ENCODE measurements around the gene OR10J4. TPM values are rescaled to one million over a fixed set of nuclear protein-coding genes. Genes with fewer than 3 reads are reported as not detected.
"Not testable (repeated sequence)": the region's sequence is repeated elsewhere in the genome, so short reads cannot be mapped to it uniquely, and the experiment has no call there.

Gene OR10J4
- total RNA-seq, 5 donors from 2014 or later (not counting 1 experiment from before 2014, with no cell fraction given) = not detected

DNA sequence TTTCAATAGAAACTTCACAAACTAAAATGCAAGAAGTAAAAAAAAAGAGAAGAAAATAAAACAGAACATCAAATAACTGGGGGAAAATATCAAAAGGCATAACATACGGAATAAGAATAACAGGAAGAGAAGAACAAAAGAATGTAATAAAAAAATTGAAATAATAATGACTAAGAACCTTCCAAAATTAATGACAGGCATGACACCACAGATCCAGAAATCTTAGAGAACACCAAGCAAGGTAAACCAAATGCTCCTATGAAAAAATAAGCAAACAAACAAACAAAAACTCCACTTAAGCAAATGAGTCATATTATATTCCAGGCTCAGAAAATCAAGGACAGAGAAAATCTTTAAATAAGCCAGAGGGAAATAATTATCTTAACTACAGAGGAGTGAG, 16.2 kb downstream of the OR10J4 start:
- Histone ChIP-seq H3K4me1 (ENCODE audit: control insufficient read depth in 1 of 2, extremely low read depth in 1 of 2, insufficient read depth in 2 of 2, low read length in 2 of 2) (no peaks in the 10 kb centered on the region), H3K36me3 (ENCODE audit: control insufficient read depth in 2 of 2, extremely low read depth in 1 of 2, insufficient read depth in 1 of 2, low read length in 1 of 2) (no peaks in the 10 kb centered on the region), H3K27ac (ENCODE audit: low read length) (no peak overlapping the region), H3K27me3 (replicated peaks in 1 of 2; ENCODE audit: control insufficient read depth in 2 of 2, extremely low read depth in 1 of 2, insufficient read depth in 2 of 2, low read length in 1 of 2) (no peaks in the 10 kb centered on the region), H3K4me3 (ENCODE audit: control insufficient read depth in 1 of 2, extremely low read depth in 1 of 2, low read length in 1 of 2) (no peak overlapping the region), H3K9me3 (no peaks in the 10 kb centered on the region)
- DNase-seq (no peak), ATAC-seq (replicated peaks in 1 of 4) (no peak)
- no peak overlapping the region for H3K27ac Mint-ChIP-seq
- no peaks in the 10 kb centered on the region for H3K4me1 Mint-ChIP-seq
- no CpG with 5 or more reads among the region's 1 CpG for WGBS (ENCODE audit: insufficient coverage)
- H3K9me3 Mint-ChIP-seq = peaks cover 8 to 15% (median 11%) of the 10 kb centered on the region in 3 donors
- POLR2A ChIA-PET = no interaction called here
- peaks cover 3 to 4% of the 10 kb centered on the region in 2 donors for H3K27me3 Mint-ChIP-seq
- H3K4me3 Mint-ChIP-seq = no peak overlapping the region
- CTCF ChIA-PET = no interaction called here
- H3K36me3 Mint-ChIP-seq = no peaks in the 10 kb centered on the region

DNA sequence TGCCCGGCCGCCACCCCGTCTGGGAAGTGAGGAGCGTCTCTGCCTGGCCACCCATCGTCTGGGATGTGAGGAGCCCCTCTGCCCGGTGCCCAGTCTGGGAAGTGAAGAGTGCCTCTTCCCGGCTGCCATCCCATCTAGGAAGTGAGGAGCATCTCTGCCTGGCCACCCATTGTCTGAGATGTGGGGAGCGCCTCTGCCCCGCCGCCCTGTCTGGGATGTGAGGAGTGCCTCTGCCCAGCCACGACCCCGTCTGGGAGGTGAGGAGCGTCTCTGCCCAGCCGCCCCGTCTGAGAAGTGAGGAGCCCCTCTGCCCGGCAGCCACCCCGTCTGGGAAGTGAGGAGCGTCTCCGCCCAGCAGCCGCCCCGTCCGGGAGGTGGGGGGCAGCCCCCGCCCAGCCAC, 17.6 kb downstream of the OR10J4 start:
- ATAC-seq (replicated peaks in 1 of 4) = not testable (repeated sequence)

DNA sequence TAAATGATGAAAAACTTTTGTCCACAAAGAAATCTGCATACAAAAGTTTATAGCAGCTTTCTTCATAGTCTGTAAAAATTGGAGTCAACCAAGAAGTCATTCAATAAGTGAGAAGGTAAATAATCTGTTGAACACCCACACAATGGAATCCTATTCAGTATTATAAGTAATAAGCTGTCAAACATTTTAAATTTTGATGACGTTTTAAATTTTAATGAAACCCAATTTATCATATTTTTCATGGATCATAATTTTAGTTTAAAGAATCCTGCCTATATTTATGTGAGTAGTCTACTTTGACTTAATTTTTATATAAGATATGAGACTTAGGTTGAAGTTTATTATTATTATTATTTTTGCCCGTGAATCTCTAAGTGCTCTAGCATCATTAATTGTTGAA, 27.5 kb downstream of the OR10J4 start:
- ChIA-PET POLR2A (no interaction called here), CTCF (no interaction called here)
- Histone ChIP-seq H3K4me1 (ENCODE audit: control insufficient read depth in 1 of 2, extremely low read depth in 1 of 2, insufficient read depth in 2 of 2, low read length in 2 of 2) (no peaks in the 10 kb centered on the region), H3K9me3 (no peaks in the 10 kb centered on the region), H3K27ac (ENCODE audit: low read length) (no peak overlapping the region), H3K27me3 (replicated peaks in 1 of 2; ENCODE audit: control insufficient read depth in 2 of 2, extremely low read depth in 1 of 2, insufficient read depth in 2 of 2, low read length in 1 of 2) (no peaks in the 10 kb centered on the region), H3K4me3 (ENCODE audit: control insufficient read depth in 1 of 2, extremely low read depth in 1 of 2, low read length in 1 of 2) (no peak overlapping the region), H3K36me3 (ENCODE audit: control insufficient read depth in 2 of 2, extremely low read depth in 1 of 2, insufficient read depth in 1 of 2, low read length in 1 of 2) (no peaks in the 10 kb centered on the region)
- Mint-ChIP-seq H3K27me3 (peaks cover 0 to 5% of the 10 kb centered on the region in 2 donors), H3K4me3 (no peak overlapping the region), H3K4me1 (no peaks in the 10 kb centered on the region), H3K27ac (no peak overlapping the region), H3K9me3 (peaks cover 0 to 14% (median 8%) of the 10 kb centered on the region in 3 donors), H3K36me3 (no peaks in the 10 kb centered on the region)
- DNase-seq = no peak
- no CpG with 5 or more reads among the region's 2 CpGs for WGBS (ENCODE audit: insufficient coverage)
- ATAC-seq (replicated peaks in 1 of 4) = no peak

More for the DNA sequence above, 17.6 kb downstream of the OR10J4 start:
- H3K27ac Mint-ChIP-seq; H3K4me1 ChIP-seq (ENCODE audit: control insufficient read depth in 1 of 2, extremely low read depth in 1 of 2, insufficient read depth in 2 of 2, low read length in 2 of 2); H3K4me3 Mint-ChIP-seq; H3K4me1 Mint-ChIP-seq; H3K36me3 ChIP-seq (ENCODE audit: control insufficient read depth in 2 of 2, extremely low read depth in 1 of 2, insufficient read depth in 1 of 2, low read length in 1 of 2); H3K27me3 ChIP-seq (replicated peaks in 1 of 2; ENCODE audit: control insufficient read depth in 2 of 2, extremely low read depth in 1 of 2, insufficient read depth in 2 of 2, low read length in 1 of 2); POLR2A ChIA-PET; CTCF ChIA-PET; H3K27ac ChIP-seq (ENCODE audit: low read length); H3K9me3 ChIP-seq; H3K4me3 ChIP-seq (ENCODE audit: control insufficient read depth in 1 of 2, extremely low read depth in 1 of 2, low read length in 1 of 2); DNase-seq; H3K27me3 Mint-ChIP-seq; H3K36me3 Mint-ChIP-seq: not testable (repeated sequence)
- peaks cover 10 to 20% (median 17%) of the 10 kb centered on the region in 3 donors for H3K9me3 Mint-ChIP-seq
- no CpG with 5 or more reads among the region's 23 CpGs for WGBS (ENCODE audit: insufficient coverage)

DNA sequence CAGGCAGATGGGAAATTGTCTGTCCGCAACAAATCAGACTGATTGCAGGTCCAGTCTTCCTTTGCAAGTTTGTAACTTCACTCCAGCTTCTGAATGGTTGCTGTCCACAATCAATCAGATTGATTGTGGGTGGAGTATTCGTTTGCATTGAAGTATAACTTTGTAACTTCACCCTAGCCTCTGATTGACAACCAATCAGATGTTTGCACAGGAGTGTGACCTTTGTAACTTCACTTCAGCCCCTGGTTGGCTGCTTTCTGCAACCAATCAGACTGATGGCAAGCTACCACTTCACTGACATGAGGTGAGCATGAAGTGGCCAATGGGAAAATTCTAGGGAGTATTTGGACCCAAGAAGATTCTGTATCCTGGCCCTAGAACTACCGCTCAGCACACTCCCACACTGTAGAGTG, 33.2 kb downstream of the OR10J4 start:
- no peak overlapping the region for H3K27ac ChIP-seq (ENCODE audit: low read length)
- ATAC-seq (replicated peaks in 1 of 4) (no peak), DNase-seq (no peak)
- H3K27ac Mint-ChIP-seq = no peak overlapping the region
- peaks cover 0 to 14% (median 8%) of the 10 kb centered on the region in 3 donors for H3K9me3 Mint-ChIP-seq
- POLR2A ChIA-PET = no interaction called here
- 100% methylated on average over 1 of the region's 3 CpGs for WGBS (ENCODE audit: insufficient coverage)
- no peaks in the 10 kb centered on the region for H3K36me3 Mint-ChIP-seq
- H3K4me1 ChIP-seq (ENCODE audit: control insufficient read depth in 1 of 2, extremely low read depth in 1 of 2, insufficient read depth in 2 of 2, low read length in 2 of 2) = no peaks in the 10 kb centered on the region
- no peaks in the 10 kb centered on the region for H3K36me3 ChIP-seq (ENCODE audit: control insufficient read depth in 2 of 2, extremely low read depth in 1 of 2, insufficient read depth in 1 of 2, low read length in 1 of 2)
- H3K27me3 Mint-ChIP-seq = peaks cover 14 to 25% of the 10 kb centered on the region in 2 donors
- H3K4me3 Mint-ChIP-seq = no peak overlapping the region
- H3K9me3 ChIP-seq = no peaks in the 10 kb centered on the region
- peaks cover 0 to under 1% of the 10 kb centered on the region in 2 experiments for H3K27me3 ChIP-seq (replicated peaks in 1 of 2; ENCODE audit: control insufficient read depth in 2 of 2, extremely low read depth in 1 of 2, insufficient read depth in 2 of 2, low read length in 1 of 2)
- CTCF ChIA-PET = no interaction called here
- no peaks in the 10 kb centered on the region for H3K4me1 Mint-ChIP-seq
- H3K4me3 ChIP-seq (ENCODE audit: control insufficient read depth in 1 of 2, extremely low read depth in 1 of 2, low read length in 1 of 2) = no peak overlapping the region

DNA sequence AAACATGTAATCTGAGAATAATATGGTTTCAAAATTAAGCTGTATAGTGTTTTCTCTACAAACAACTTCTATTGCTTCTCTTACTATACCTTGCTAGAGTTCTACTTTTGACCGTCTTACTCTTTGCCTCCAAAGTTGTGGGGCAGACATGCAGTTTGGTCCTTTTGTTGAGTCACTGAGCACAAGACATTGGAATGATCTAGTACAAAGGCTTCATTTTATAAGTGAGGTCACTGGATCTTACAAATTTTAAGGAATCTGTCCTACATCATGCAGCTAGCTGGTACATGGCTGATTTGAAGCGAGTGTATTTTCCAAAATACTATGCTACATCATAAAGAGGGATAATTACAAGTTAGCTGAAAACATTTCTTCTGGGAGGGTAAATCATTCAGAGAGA, 36.3 kb downstream of the OR10J4 start:
- no CpG with 5 or more reads among the region's 2 CpGs for WGBS (ENCODE audit: insufficient coverage)
- POLR2A ChIA-PET = no interaction called here
- Histone ChIP-seq H3K36me3 (ENCODE audit: control insufficient read depth in 2 of 2, extremely low read depth in 1 of 2, insufficient read depth in 1 of 2, low read length in 1 of 2) (no peaks in the 10 kb centered on the region), H3K27ac (ENCODE audit: low read length) (no peak overlapping the region), H3K27me3 (replicated peaks in 1 of 2; ENCODE audit: control insufficient read depth in 2 of 2, extremely low read depth in 1 of 2, insufficient read depth in 2 of 2, low read length in 1 of 2) (peaks cover 0 to 3% of the 10 kb centered on the region in 2 experiments), H3K4me1 (ENCODE audit: control insufficient read depth in 1 of 2, extremely low read depth in 1 of 2, insufficient read depth in 2 of 2, low read length in 2 of 2) (no peaks in the 10 kb centered on the region), H3K4me3 (ENCODE audit: control insufficient read depth in 1 of 2, extremely low read depth in 1 of 2, low read length in 1 of 2) (no peak overlapping the region), H3K9me3 (no peaks in the 10 kb centered on the region)
- Mint-ChIP-seq H3K4me1 (no peaks in the 10 kb centered on the region), H3K36me3 (no peaks in the 10 kb centered on the region), H3K27me3 (peaks cover 20 to 36% of the 10 kb centered on the region in 2 donors), H3K9me3 (peaks cover 0 to 7% (median 0%) of the 10 kb centered on the region in 3 donors), H3K27ac (no peak overlapping the region), H3K4me3 (no peak overlapping the region)
- CTCF ChIA-PET = no interaction called here
- DNase-seq (no peak), ATAC-seq (replicated peaks in 1 of 4) (no peak)

DNA sequence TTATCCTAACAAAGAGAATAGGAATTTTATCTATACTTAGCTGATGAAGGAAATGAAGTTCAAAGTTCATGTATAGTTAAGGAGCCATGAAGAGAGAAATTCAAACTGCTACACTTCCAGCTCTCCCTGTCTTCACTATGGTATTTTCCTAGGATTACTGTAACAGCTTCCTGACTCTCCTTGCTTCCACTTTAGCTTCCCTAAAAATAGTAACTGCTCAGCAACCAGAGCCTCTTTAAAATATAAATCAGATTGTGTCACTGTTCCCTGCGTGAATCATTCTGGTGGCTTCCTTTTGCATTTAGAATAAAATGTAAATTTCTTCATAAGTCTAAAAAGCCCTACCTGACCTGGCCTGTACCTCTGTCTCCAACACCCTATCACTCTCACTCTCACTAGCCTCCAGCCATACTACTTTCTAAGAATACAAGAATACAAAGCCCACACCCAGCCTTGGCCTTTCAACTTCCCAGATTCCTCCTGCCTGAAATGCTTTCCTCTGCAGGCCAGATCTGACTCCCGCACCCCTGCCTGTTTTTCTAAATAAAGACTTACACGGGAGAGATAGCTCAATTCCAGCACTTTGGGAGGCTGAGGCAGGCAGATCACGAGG, 38.0 kb downstream of the OR10J4 start:
- Histone ChIP-seq H3K4me3 (ENCODE audit: control insufficient read depth in 1 of 2, extremely low read depth in 1 of 2, low read length in 1 of 2) (no peak overlapping the region), H3K9me3 (no peaks in the 10 kb centered on the region), H3K27me3 (replicated peaks in 1 of 2; ENCODE audit: control insufficient read depth in 2 of 2, extremely low read depth in 1 of 2, insufficient read depth in 2 of 2, low read length in 1 of 2) (peaks cover 0 to 3% of the 10 kb centered on the region in 2 experiments), H3K27ac (ENCODE audit: low read length) (no peak overlapping the region), H3K36me3 (ENCODE audit: control insufficient read depth in 2 of 2, extremely low read depth in 1 of 2, insufficient read depth in 1 of 2, low read length in 1 of 2) (no peaks in the 10 kb centered on the region), H3K4me1 (ENCODE audit: control insufficient read depth in 1 of 2, extremely low read depth in 1 of 2, insufficient read depth in 2 of 2, low read length in 2 of 2) (no peaks in the 10 kb centered on the region)
- H3K4me1 Mint-ChIP-seq = no peaks in the 10 kb centered on the region
- peaks cover 22 to 34% of the 10 kb centered on the region in 2 donors for H3K27me3 Mint-ChIP-seq
- H3K9me3 Mint-ChIP-seq = peaks cover 0 to 8% (median 0%) of the 10 kb centered on the region in 3 donors
- no peak overlapping the region for H3K4me3 Mint-ChIP-seq
- ChIA-PET CTCF (no interaction called here), POLR2A (no interaction called here)
- 80% methylated on average over 1 of the region's 4 CpGs for WGBS (ENCODE audit: insufficient coverage)
- DNase-seq (no peak), ATAC-seq (replicated peaks in 1 of 4) (no peak)
- H3K27ac Mint-ChIP-seq = no peak overlapping the region
- no peaks in the 10 kb centered on the region for H3K36me3 Mint-ChIP-seq

DNA sequence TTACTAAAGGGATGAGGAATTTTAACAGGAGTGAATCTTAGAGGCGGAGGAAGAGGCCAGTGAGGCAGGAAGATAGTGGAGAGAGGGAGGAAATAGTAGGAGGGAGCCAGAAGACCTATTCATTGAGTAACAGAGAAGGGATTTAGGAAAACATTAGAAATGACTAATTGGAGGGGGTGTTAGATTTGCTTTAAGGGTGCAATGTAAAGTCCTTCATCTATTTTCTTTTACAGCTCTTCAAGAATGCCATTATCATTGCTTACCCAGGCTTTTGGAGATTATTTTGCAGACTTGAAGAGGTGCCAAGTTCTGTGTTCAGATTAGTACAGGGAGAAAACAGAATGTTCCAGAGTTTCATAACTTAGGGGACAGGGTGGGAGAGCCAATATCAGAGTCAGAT, 41.3 kb downstream of the OR10J4 start:
- no peak overlapping the region for H3K27ac ChIP-seq (ENCODE audit: low read length)
- no peak overlapping the region for H3K4me3 Mint-ChIP-seq
- H3K27ac Mint-ChIP-seq = no peak overlapping the region
- ChIA-PET CTCF (no interaction called here), POLR2A (no interaction called here)
- H3K9me3 Mint-ChIP-seq = peaks cover 0 to 8% (median 0%) of the 10 kb centered on the region in 3 donors
- no peaks in the 10 kb centered on the region for H3K4me1 Mint-ChIP-seq
- no CpG with 5 or more reads among the region's 1 CpG for WGBS (ENCODE audit: insufficient coverage)
- H3K4me1 ChIP-seq (ENCODE audit: control insufficient read depth in 1 of 2, extremely low read depth in 1 of 2, insufficient read depth in 2 of 2, low read length in 2 of 2) = no peaks in the 10 kb centered on the region
- ATAC-seq (replicated peaks in 1 of 4) (no peak), DNase-seq (no peak)
- H3K36me3 Mint-ChIP-seq = no peaks in the 10 kb centered on the region
- H3K4me3 ChIP-seq (ENCODE audit: control insufficient read depth in 1 of 2, extremely low read depth in 1 of 2, low read length in 1 of 2) = no peak overlapping the region
- no peaks in the 10 kb centered on the region for H3K36me3 ChIP-seq (ENCODE audit: control insufficient read depth in 2 of 2, extremely low read depth in 1 of 2, insufficient read depth in 1 of 2, low read length in 1 of 2)
- H3K9me3 ChIP-seq = no peaks in the 10 kb centered on the region
- H3K27me3 Mint-ChIP-seq = peaks cover 14 to 27% of the 10 kb centered on the region in 2 donors
- H3K27me3 ChIP-seq (replicated peaks in 1 of 2; ENCODE audit: control insufficient read depth in 2 of 2, extremely low read depth in 1 of 2, insufficient read depth in 2 of 2, low read length in 1 of 2) = peaks cover 0 to 3% of the 10 kb centered on the region in 2 experiments

All from T-cell (primary cell).